ENCODE results near the gene VASH1. TPM values are rescaled to one million over a fixed set of nuclear protein-coding genes. Genes with fewer than 3 reads are reported as not detected.

VASH1 gene
- total and polyA plus RNA-seq, 2 experiments from 2014 or later: 0.78 to 2.8 TPM

DNA sequence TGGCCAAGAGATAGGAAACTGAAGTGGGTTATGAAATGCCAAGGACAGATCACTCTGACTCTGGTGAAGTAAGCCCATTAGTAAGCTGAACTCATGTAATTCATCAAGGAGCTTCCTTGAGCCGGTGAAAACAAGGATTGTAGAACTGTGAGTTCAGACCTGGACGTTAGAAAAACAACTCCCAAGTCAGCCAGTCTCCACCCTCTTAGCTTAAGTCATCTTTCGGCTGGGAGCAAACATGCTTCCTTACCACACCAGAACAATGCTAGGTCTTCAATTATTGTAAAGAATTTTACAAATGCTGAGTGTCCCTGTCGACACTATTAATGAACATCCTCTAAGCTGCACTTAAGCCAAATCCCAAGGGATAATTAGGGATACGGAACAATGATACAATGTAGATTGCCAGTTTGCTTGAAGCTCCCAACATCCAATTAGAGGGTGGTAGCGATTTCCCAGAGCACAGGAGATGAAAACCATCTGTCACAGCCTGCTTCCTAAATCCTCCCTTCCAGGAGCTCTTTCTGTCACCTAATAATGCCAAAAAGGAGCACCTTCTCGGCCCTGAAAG lies 45.7 kb upstream of the VASH1 start (continued):
- TF ChIP-seq ZNF114 (CRISPR knock-in tag; IDR thresholded peaks at IDR 0.05): no peak
- TF ChIP-seq NANOG (IDR thresholded peaks at IDR 0.05; ENCODE audit: borderline replicate concordance): no peak
- no peak for TF ChIP-seq EZH2 (IDR thresholded peaks at IDR 0.05; ENCODE audit: low read depth, unreplicated experiment)

DNA sequence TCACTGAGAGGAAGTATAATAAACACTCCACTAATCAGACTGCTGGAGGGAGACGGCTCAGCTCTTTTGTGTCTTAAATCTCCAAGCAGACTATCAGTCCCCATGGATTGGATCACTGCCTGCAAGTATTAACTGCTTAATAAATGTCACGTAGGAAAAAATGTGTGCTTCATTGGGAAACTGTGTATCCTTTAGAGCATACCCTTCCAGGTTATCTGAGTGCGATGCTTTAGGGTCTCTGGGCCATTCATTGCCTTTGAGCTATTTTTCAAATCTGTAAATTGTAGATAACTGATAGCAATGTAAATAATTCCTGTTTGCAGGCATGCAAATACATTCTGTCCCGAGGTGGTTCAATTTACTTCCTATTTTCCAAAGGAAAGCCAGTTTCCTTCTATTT lies 45.0 kb upstream of the VASH1 start:
- Mint-ChIP-seq H3K27ac (no peak overlapping the region), H3K9me3 (no peaks in the 10 kb centered on the region), H3K4me1 (peaks cover 7% of the 10 kb centered on the region), H3K4me3 (no peak overlapping the region), H3K36me3 (ENCODE audit: low read depth) (no peaks in the 10 kb centered on the region), H3K27me3 (ENCODE audit: insufficient read depth, low read depth, poor library complexity) (no peaks in the 10 kb centered on the region)
- Histone ChIP-seq H3K36me3 (ENCODE audit: insufficient read depth) (no peaks in the 10 kb centered on the region), H3K27ac (ENCODE audit: low read depth) (no peak overlapping the region), H2AFZ (no peak overlapping the region), H3K27me3 (ENCODE audit: insufficient read depth) (no peaks in the 10 kb centered on the region), H3K9me2 (ENCODE audit: insufficient read depth) (no peaks in the 10 kb centered on the region), H3K4me3 (no peak overlapping the region), H3F3A (replicated peaks; ENCODE audit: low read depth) (no peaks in the 10 kb centered on the region), H4K20me1 (replicated peaks; ENCODE audit: insufficient read depth) (no peaks in the 10 kb centered on the region), H3K4me2 (no peak overlapping the region), H3K79me2 (replicated peaks; ENCODE audit: insufficient read depth) (no peaks in the 10 kb centered on the region), H3K4me1 (ENCODE audit: insufficient read depth) (0 out of 2 replicates have a peak, but pooled peaks cover 5% of the 10 kb centered on the region)
- DNase-seq (ENCODE audit: low spot score): no peak
- TF ChIP-seq ZNF331 (CRISPR knock-in tag; IDR thresholded peaks at IDR 0.05; ENCODE audit: low read depth) (no peak), CREB1 (CRISPR knock-in tag; IDR thresholded peaks at IDR 0.05; ENCODE audit: low read depth) (no peak), ETS1 (IDR thresholded peaks at IDR 0.05) (no peak), ZNF114 (CRISPR knock-in tag; IDR thresholded peaks at IDR 0.05) (no peak), EZH2 (IDR thresholded peaks at IDR 0.05; ENCODE audit: low read depth, unreplicated experiment) (no peak), EZH2phosphoT487 (IDR thresholded peaks at IDR 0.05; ENCODE audit: unreplicated experiment) (no peak), POLR2AphosphoS5 (IDR thresholded peaks at IDR 0.05; ENCODE audit: low read depth) (no peak)
- TF ChIP-seq, protein P1, sequence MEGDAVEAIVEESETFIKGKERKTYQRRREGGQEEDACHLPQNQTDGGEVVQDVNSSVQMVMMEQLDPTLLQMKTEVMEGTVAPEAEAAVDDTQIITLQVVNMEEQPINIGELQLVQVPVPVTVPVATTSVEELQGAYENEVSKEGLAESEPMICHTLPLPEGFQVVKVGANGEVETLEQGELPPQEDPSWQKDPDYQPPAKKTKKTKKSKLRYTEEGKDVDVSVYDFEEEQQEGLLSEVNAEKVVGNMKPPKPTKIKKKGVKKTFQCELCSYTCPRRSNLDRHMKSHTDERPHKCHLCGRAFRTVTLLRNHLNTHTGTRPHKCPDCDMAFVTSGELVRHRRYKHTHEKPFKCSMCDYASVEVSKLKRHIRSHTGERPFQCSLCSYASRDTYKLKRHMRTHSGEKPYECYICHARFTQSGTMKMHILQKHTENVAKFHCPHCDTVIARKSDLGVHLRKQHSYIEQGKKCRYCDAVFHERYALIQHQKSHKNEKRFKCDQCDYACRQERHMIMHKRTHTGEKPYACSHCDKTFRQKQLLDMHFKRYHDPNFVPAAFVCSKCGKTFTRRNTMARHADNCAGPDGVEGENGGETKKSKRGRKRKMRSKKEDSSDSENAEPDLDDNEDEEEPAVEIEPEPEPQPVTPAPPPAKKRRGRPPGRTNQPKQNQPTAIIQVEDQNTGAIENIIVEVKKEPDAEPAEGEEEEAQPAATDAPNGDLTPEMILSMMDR (conservative IDR thresholded peaks at IDR 0.05; ENCODE audit: low read depth in 2 of 2): no peak
- ATAC-seq: no peak

GRCh38 chr14:76717508-76718290 lies 43.6 kb upstream of the VASH1 start:
- H3K36me3 Mint-ChIP-seq (ENCODE audit: low read depth): no peaks in the 10 kb centered on the region
- Histone ChIP-seq H2AFZ (no peak overlapping the region), H3K9me2 (ENCODE audit: insufficient read depth) (no peaks in the 10 kb centered on the region), H3K27me3 (ENCODE audit: insufficient read depth) (no peaks in the 10 kb centered on the region), H3K79me2 (replicated peaks; ENCODE audit: insufficient read depth) (no peaks in the 10 kb centered on the region), H3K27ac (ENCODE audit: low read depth) (no peak overlapping the region), H4K20me1 (replicated peaks; ENCODE audit: insufficient read depth) (no peaks in the 10 kb centered on the region), H3K36me3 (ENCODE audit: insufficient read depth) (no peaks in the 10 kb centered on the region), H3F3A (replicated peaks; ENCODE audit: low read depth) (no peaks in the 10 kb centered on the region), H3K4me2 (no peak overlapping the region), H3K4me1 (ENCODE audit: insufficient read depth) (0 out of 2 replicates have a peak, but pooled peaks cover 5% of the 10 kb centered on the region), H3K4me3 (no peak overlapping the region)
- no peaks in the 10 kb centered on the region for H3K9me3 Mint-ChIP-seq
- no peak overlapping the region for H3K27ac Mint-ChIP-seq
- ATAC-seq (no peak), DNase-seq (ENCODE audit: low spot score) (no peak)
- H3K4me1 Mint-ChIP-seq: peaks cover 7% of the 10 kb centered on the region
- H3K27me3 Mint-ChIP-seq (ENCODE audit: insufficient read depth, low read depth, poor library complexity): no peaks in the 10 kb centered on the region
- H3K4me3 Mint-ChIP-seq: no peak overlapping the region
- TF ChIP-seq EZH2phosphoT487 (IDR thresholded peaks at IDR 0.05; ENCODE audit: unreplicated experiment) (no peak), POLR2AphosphoS5 (IDR thresholded peaks at IDR 0.05; ENCODE audit: low read depth) (no peak), ZNF331 (CRISPR knock-in tag; IDR thresholded peaks at IDR 0.05; ENCODE audit: low read depth) (no peak), ETS1 (IDR thresholded peaks at IDR 0.05) (no peak), EZH2 (IDR thresholded peaks at IDR 0.05; ENCODE audit: low read depth, unreplicated experiment) (no peak), ZNF114 (CRISPR knock-in tag; IDR thresholded peaks at IDR 0.05) (no peak), STAT1 (IDR thresholded peaks at IDR 0.05; ENCODE audit: unreplicated experiment) (no peak), JUNB (IDR thresholded peaks at IDR 0.05; ENCODE audit: unreplicated experiment) (no peak)
- TF ChIP-seq, protein P2, sequence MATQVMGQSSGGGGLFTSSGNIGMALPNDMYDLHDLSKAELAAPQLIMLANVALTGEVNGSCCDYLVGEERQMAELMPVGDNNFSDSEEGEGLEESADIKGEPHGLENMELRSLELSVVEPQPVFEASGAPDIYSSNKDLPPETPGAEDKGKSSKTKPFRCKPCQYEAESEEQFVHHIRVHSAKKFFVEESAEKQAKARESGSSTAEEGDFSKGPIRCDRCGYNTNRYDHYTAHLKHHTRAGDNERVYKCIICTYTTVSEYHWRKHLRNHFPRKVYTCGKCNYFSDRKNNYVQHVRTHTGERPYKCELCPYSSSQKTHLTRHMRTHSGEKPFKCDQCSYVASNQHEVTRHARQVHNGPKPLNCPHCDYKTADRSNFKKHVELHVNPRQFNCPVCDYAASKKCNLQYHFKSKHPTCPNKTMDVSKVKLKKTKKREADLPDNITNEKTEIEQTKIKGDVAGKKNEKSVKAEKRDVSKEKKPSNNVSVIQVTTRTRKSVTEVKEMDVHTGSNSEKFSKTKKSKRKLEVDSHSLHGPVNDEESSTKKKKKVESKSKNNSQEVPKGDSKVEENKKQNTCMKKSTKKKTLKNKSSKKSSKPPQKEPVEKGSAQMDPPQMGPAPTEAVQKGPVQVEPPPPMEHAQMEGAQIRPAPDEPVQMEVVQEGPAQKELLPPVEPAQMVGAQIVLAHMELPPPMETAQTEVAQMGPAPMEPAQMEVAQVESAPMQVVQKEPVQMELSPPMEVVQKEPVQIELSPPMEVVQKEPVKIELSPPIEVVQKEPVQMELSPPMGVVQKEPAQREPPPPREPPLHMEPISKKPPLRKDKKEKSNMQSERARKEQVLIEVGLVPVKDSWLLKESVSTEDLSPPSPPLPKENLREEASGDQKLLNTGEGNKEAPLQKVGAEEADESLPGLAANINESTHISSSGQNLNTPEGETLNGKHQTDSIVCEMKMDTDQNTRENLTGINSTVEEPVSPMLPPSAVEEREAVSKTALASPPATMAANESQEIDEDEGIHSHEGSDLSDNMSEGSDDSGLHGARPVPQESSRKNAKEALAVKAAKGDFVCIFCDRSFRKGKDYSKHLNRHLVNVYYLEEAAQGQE (IDR thresholded peaks at IDR 0.05; ENCODE audit: unreplicated experiment): no peak
